ENCODE measurements around the gene ZNF850.
A peak's percentile ranks its signal among the peaks of the same experiment; 100 is the strongest.

ZNF850 gene

DNA sequence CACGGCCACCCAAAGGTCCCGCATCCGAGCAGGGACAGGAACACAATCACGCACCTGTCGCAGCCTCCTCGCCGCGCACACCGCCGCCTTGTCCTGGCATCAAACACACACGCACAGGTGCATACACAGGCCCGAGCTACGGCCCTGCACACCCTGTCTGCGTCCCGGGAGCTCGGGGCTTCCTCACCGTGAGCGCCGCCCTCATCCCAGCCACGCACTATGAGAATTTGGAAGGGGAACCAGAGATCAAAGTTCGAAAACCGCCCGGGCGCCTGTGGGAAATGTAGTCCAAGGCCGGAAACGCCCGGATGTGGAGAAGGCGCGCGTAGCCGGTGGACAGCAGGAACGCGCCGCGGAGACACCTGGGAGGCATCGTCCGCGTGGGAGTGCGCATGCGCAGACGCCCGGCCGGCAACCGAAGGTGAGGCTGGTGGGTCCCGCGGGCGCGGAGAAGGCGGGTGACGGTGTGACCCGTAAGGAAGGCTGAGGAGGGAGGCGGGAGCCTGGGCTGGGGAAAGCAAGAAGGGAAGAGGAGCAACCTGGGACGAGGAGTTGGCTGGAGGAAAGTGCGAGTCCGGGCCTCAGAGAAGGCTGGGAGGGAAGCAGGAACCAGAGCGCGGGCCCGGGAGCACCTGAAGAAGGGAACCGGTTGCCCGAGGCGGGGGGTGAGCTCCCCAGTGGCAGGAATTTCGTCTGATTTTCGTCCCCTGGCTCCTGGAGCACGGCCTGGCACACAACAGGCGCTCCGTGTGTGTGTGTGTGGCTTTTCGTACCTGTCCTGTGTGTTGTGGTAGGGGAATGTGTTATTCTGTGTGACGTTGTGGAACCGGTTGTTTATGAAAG lies 85.2 kb downstream of the ZNF850 start, which contains the start of gene ZNF567:
TSS of gene ZNF567 (plus strand) at position 399 of the 843 bp plus-strand sequence. CDS start 7,256 bp downstream, outside the sequence.
- DNase-seq, result peak; percentile 97

DNA sequence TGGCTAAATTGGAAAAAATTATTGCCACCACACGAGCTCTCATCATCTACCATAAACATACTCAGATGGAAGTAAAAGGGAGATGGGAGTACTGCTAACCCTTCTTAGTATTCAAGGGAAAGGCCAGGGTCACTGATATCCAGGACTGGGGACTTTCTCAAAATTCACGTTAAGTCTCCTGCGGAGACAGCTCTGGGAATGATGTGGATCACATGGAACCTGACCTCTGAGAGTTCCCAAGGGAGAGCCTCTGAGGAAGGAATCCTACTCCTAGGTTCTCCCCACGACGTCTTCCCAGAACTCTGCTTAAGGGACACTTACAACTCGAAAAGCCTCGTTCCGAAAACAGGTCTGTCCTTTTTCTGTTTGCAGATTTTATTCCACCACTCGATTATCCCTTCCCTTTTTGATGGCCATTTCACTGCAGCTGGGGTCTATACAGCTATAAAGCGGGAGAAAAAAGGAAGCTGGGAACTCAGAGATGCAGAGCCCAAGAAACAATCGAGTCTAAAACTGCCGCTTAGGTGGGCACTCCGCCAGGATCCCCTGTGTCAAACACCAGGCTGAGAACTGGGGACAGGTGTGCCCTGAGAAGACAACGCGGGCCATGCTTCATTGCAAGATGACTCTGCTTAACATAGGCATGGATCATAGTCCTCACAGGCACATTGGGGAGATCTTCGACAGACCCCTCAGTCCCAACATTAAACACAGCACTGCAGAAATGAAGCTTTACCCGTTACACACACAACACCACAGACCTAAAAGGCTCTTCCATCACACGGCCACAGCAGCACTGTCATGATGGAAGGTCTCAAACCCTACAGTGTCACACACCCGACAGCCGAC lies 86.0 kb downstream of the ZNF850 start:
- no peak for DNase-seq

DNA sequence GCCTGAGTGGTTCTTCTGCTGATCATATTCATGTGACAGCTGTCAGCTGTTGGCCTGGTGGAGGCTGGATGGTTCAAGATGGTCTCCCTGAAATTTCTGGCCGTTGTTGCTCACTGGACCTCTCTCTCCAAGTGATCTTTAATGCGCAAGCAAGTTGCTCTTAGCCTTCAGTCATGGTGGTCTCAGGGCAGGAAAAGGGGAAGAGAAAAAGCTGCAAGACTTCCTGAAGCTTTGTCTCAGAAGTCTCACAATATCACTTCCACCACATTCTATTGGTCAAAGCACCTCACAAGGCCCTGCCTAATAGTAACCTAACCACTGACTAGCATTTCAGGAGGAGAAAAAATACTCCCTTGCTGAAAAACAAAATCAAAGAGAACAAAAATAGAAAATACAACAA lies 86.8 kb downstream of the ZNF850 start:
- DNase-seq, result no peak

DNA sequence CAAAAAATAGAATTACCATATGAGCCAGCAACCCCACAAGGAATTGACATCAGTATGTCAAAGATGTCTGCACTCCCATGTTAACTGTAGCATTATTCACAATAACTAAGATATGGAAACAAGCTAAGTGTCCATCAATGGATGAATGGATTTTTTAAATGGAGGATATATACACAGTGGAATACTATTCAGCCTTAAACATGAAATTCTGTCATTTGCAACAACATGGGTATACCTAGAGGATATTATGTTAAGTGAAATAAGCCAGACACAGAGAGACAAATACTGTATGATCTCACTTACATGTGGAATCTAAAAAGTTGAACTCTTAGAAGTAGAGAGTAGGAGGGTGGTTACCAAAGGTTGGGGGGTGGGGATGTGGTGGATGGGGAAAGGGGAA lies 93.2 kb downstream of the ZNF850 start:
- no peak for DNase-seq

DNA sequence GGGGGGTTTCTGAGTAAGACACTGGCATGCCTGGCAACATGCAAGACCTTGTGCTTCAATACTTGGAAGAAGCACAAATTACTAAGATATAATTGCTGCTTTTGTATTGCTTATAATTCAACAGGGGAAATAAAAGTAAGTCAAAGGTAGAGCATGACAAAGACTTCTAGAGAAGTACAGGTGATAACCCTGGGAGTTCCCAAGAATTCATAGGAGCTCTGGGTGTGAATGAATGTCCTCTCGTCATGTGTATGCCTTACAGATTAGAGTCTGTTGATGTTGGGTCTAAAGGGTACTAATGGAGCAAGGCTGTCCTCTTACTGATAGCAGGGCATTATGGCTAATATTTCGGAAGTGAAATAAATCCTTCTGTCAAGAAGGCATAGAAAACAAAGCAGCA lies 98.4 kb downstream of the ZNF850 start:
- no peak for DNase-seq

DNA sequence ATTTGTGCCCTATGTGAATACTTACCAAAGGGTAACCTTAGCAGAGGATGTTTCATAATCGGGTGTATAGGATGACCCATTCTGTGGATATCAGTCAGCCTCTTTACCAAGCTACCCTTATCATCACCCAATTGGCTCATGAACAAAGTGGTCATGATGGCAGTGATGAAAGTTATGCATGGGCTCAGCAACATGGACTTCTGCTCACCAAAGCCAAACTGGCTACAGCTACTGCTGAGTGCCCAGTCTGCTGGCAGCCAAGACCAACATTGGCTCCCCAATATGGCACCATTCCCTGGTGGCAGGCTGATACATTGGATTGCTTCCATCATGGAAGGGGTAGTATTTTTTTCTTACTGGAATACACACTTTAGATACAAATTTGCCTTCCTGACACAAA lies 100.2 kb downstream of the ZNF850 start:
- no peak for DNase-seq

DNA sequence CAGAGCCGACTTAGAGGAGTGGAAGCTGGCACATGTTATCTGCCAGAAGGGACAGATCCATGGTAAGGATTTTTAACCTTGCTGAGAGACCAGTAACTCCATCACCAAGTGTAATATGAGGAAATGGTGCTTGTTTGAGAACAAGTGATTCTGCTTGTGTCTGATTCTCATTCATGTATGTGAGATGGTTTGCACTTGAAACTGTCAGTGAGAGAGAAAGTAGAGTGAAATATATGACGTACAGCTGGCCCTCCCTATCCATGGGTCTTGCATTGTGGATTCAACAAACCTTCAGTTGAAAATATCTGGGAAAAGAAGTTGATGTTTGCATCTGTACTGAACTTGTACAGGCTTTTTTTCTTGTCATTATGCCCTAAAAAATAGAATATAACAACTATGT lies 104.0 kb downstream of the ZNF850 start:
- no peak for DNase-seq

DNA sequence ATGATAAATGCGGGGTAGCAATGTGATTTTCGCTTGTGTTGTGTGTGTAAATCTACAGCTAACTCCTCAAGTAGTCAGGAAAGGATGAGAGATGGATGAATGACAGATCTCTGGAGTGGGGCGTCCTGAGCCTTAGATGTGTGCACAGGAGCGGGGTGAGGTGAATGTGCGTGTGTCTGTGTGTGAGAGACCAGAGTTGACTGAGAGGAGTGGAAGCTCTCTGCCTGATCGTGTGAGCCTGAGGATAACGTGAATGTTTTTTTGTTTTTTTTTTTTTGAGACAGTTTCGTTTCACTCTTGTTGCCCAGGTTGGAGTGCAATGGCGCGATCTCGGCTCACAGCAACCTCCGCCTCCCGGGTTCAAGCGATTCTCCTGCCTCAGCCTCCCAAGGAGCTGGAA lies 106.8 kb downstream of the ZNF850 start:
- DNase-seq, result no peak
